ENCODE results near the gene ZNF512B.
A peak's percentile ranks its signal among the peaks of the same experiment; 100 is the strongest.

The ZNF512B gene

DNA sequence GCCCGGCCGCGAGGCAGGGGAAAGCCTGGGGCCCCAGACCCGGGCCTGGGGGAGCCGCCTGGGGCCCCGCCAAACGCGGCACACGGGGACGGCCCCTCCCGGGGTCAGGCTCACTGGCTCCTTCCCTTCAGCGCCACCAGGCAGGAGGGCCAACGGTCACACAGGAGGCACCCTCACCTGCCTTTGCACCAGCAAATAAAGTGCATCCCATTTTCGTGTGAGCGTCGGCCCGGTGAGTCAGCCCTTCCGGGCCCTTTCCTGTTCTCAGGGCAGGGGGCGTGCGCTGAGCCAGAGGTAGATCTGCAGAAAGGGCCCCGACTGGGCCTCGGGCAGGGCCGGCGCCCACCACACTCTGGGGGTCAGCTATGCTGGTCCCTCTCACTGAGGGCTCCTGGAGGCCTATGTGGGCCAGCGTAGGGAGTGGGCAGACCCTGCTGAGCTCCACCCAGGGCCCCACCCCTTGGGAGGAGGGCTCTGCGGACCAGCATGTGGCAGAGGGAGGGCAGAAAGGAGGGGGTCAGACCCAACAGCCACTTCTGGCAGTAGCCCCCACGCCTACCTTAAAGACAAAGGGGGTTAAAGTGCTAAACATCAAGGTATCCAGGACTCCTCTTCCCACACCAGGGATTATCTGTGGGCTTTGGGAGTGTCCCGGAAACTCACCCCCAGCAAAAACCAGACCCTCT is 12.6 kb downstream of the ZNF512B start (continued):
- TF ChIP-seq SCRT1 (tag by site-specific recombination; IDR thresholded peaks at IDR 0.05; ENCODE audit: borderline replicate concordance), result no peak
- TF ChIP-seq HIC1 (tag by site-specific recombination; IDR thresholded peaks at IDR 0.05), result peak; percentile 57; the same call in 1 of the 2 replicates
- peak; percentile 11; the same call in 1 of the 2 replicates for TF ChIP-seq ZFP69B (tag by site-specific recombination; IDR thresholded peaks at IDR 0.05)
- no peak for TF ChIP-seq ZNF2 (tag by site-specific recombination; IDR thresholded peaks at IDR 0.05)
- peak; percentile 93 for TF ChIP-seq ZSCAN30 (tag by site-specific recombination; IDR thresholded peaks at IDR 0.05)
- TF ChIP-seq ZNF561 (tag by site-specific recombination; IDR thresholded peaks at IDR 0.05; ENCODE audit: borderline replicate concordance), result peak; percentile 85; the same call in 1 of the 2 replicates
- TF ChIP-seq ZNF350 (tag by site-specific recombination; IDR thresholded peaks at IDR 0.05), result no peak
- TF ChIP-seq ZBTB20 (tag by site-specific recombination; IDR thresholded peaks at IDR 0.05), result peak; percentile 95
- TF ChIP-seq, protein P1, sequence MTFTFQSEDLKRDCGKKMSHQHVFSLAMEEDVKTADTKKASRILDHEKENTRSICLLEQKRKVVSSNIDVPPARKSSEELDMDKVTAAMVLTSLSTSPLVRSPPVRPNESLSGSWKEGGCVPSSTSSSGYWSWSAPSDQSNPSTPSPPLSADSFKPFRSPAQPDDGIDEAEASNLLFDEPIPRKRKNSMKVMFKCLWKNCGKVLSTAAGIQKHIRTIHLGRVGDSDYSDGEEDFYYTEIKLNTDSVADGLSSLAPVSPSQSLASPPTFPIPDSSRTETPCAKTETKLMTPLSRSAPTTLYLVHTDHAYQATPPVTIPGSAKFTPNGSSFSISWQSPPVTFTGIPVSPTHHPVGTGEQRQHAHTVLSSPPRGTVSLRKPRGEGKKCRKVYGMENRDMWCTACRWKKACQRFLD (tag by site-specific recombination; IDR thresholded peaks at IDR 0.05), result no peak
- no peak for TF ChIP-seq ZBTB11 (tag by site-specific recombination; conservative IDR thresholded peaks at IDR 0.05; ENCODE audit: low read depth)
- TF ChIP-seq ZNF341 (tag by site-specific recombination; IDR thresholded peaks at IDR 0.05; ENCODE audit: low read depth), result peak; percentile 99
- peak; percentile 84 for TF ChIP-seq ZIC2 (tag by site-specific recombination; IDR thresholded peaks at IDR 0.05)
- 0 out of 2 replicates have a peak, but pooled peaks have one; percentile 26 for TF ChIP-seq ZNF391 (tag by site-specific recombination; IDR thresholded peaks at IDR 0.05; ENCODE audit: borderline replicate concordance, low read depth)
- TF ChIP-seq GFI1B (tag by site-specific recombination; IDR thresholded peaks at IDR 0.05), result no peak
- no peak for TF ChIP-seq ZBTB44 (tag by site-specific recombination; IDR thresholded peaks at IDR 0.05)
- TF ChIP-seq ZNF768 (tag by site-specific recombination; IDR thresholded peaks at IDR 0.05), result no peak
- 0 out of 2 replicates have a peak, but pooled peaks have one; percentile 42 for TF ChIP-seq ZNF121 (tag by site-specific recombination; IDR thresholded peaks at IDR 0.05)
- TF ChIP-seq ZNF146 (tag by site-specific recombination; IDR thresholded peaks at IDR 0.05), result no peak
- no peak; the same call in 1 of the 2 replicates for TF ChIP-seq KLF7 (tag by site-specific recombination; IDR thresholded peaks at IDR 0.05; ENCODE audit: borderline replicate concordance)
- TF ChIP-seq ZNF366 (tag by site-specific recombination; conservative IDR thresholded peaks at IDR 0.05), result peak; percentile 58; the same call in 1 of the 2 replicates
- peak; percentile 85 for TF ChIP-seq KLF8 (tag by site-specific recombination; IDR thresholded peaks at IDR 0.05)
- TF ChIP-seq SALL2 (tag by site-specific recombination; IDR thresholded peaks at IDR 0.05; ENCODE audit: borderline replicate concordance), result no peak
- TF ChIP-seq GLIS2 (tag by site-specific recombination; IDR thresholded peaks at IDR 0.05), result peak; percentile 92; the same call in 1 of the 2 replicates
- TF ChIP-seq ZNF335 (tag by site-specific recombination; conservative IDR thresholded peaks at IDR 0.05), result peak; percentile 87
- TF ChIP-seq PRDM6 (tag by site-specific recombination; IDR thresholded peaks at IDR 0.05), result no peak
- no peak for TF ChIP-seq ZNF184 (tag by site-specific recombination; IDR thresholded peaks at IDR 0.05)
- TF ChIP-seq, protein P2, sequence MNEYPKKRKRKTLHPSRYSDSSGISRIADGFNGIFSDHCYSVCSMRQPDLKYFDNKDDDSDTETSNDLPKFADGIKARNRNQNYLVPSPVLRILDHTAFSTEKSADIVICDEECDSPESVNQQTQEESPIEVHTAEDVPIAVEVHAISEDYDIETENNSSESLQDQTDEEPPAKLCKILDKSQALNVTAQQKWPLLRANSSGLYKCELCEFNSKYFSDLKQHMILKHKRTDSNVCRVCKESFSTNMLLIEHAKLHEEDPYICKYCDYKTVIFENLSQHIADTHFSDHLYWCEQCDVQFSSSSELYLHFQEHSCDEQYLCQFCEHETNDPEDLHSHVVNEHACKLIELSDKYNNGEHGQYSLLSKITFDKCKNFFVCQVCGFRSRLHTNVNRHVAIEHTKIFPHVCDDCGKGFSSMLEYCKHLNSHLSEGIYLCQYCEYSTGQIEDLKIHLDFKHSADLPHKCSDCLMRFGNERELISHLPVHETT (tag by site-specific recombination; IDR thresholded peaks at IDR 0.05), result 0 out of 2 replicates have a peak, but pooled peaks have one; percentile 16
- peak; percentile 20 for TF ChIP-seq ZXDB (tag by site-specific recombination; IDR thresholded peaks at IDR 0.05)

All from HEK293 (cell line).